ENCODE results near the gene ST8SIA1. TPM values are rescaled to one million over a fixed set of nuclear protein-coding genes. Genes with fewer than 3 reads are reported as not detected.

ST8SIA1 gene
- total and polyA plus RNA-seq, 4 donors = 16.4 to 41.9 (median 36.3) TPM

DNA sequence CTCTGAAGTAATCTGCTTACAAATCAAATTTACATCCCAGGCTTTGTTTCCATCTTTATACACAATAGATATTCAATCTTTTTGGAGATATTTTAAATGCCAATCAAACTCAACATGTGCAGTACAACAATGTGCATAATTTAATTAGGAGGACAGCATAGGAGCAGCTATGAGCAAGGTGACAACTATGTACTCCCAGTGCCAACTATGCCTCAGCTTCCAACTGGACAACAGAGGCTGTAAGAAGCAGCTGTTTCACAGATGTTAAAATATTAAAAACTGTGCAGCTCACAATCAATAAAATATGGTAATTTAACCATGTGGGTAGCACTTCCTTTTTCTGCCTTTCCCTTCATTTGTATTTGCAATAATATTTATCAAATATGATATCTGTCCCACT lies 99.9 kb downstream of the ST8SIA1 start:
- Histone ChIP-seq H3K27me3 (ENCODE audit: control insufficient read depth, insufficient read depth, low read length) (no peaks in the 10 kb centered on the region), H3K4me3 (ENCODE audit: low read depth, low read length) (no peak overlapping the region)
- no peak for DNase-seq (ENCODE audit: low read depth in 4 of 6, low spot score in 6 of 6)

DNA sequence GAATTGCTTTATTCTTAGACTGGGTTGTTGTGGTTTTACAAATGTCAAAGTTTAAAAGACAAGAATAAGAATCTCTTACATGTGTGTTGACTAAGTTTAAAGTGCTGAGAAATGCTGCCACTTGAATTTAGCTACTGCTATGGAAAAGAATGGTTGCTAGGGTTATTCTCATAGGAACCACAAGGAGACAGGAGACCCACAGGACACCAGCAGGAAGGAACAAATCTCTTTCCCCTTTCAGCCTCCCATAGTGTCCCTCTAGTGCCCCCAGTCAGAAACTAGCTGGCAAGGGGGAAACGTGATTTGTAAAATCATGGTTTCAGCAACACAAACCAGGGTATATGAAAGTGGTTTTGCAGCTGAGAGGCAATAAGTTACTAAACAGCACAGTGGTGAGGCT lies 102.7 kb downstream of the ST8SIA1 start:
- peak in 1 of 6 donors; percentile 46 for DNase-seq (ENCODE audit: low read depth in 4 of 6, low spot score in 6 of 6)
- Histone ChIP-seq H3K36me3 (ENCODE audit: control insufficient read depth, insufficient read depth, low read length) (no peaks in the 10 kb centered on the region), H3K9me3 (ENCODE audit: control insufficient read depth, insufficient read depth, low read length) (no peaks in the 10 kb centered on the region), H3K4me1 (ENCODE audit: control insufficient read depth, insufficient read depth, low read length) (no peaks in the 10 kb centered on the region), H3K4me3 (ENCODE audit: low read depth, low read length) (no peak overlapping the region), H3K27ac (ENCODE audit: low read depth, low read length) (no peak overlapping the region), H3K27me3 (ENCODE audit: control insufficient read depth, insufficient read depth, low read length) (no peaks in the 10 kb centered on the region)
- 20% methylated on average over 1 of the region's 1 CpG for WGBS (ENCODE audit: insufficient coverage)

More for the DNA sequence above, 99.9 kb downstream of the ST8SIA1 start:
- Histone ChIP-seq H3K36me3 (ENCODE audit: control insufficient read depth, insufficient read depth, low read length) (no peaks in the 10 kb centered on the region), H3K27ac (ENCODE audit: low read depth, low read length) (no peak overlapping the region), H3K9me3 (ENCODE audit: control insufficient read depth, insufficient read depth, low read length) (no peaks in the 10 kb centered on the region), H3K4me1 (ENCODE audit: control insufficient read depth, insufficient read depth, low read length) (no peaks in the 10 kb centered on the region)

DNA sequence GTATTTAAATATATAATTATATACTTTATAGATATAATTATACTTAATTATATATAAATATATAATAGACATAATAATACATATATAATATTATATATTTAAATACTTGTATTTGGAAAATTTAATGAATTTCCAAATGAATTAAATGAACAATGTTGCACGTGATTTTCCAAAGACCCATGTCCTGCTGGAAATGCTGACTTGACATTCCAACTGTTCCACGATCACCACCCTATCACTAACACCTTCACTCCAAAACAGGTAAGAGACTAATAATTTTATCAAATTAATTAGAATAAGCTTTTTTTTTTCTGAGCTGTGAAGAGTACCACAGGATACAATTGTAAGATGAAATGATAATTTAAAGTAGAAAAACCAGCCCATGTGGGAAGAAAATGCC lies 103.4 kb downstream of the ST8SIA1 start:
- no peak overlapping the region for H3K27ac ChIP-seq (ENCODE audit: low read depth, low read length)
- H3K9me3 ChIP-seq (ENCODE audit: control insufficient read depth, insufficient read depth, low read length) = no peaks in the 10 kb centered on the region
- no peaks in the 10 kb centered on the region for H3K4me1 ChIP-seq (ENCODE audit: control insufficient read depth, insufficient read depth, low read length)
- no CpG with 5 or more reads among the region's 2 CpGs for WGBS (ENCODE audit: insufficient coverage)
- H3K36me3 ChIP-seq (ENCODE audit: control insufficient read depth, insufficient read depth, low read length) = no peaks in the 10 kb centered on the region
- no peak for DNase-seq (ENCODE audit: low read depth in 4 of 6, low spot score in 6 of 6)
- H3K4me3 ChIP-seq (ENCODE audit: low read depth, low read length) = no peak overlapping the region
- no peaks in the 10 kb centered on the region for H3K27me3 ChIP-seq (ENCODE audit: control insufficient read depth, insufficient read depth, low read length)

DNA sequence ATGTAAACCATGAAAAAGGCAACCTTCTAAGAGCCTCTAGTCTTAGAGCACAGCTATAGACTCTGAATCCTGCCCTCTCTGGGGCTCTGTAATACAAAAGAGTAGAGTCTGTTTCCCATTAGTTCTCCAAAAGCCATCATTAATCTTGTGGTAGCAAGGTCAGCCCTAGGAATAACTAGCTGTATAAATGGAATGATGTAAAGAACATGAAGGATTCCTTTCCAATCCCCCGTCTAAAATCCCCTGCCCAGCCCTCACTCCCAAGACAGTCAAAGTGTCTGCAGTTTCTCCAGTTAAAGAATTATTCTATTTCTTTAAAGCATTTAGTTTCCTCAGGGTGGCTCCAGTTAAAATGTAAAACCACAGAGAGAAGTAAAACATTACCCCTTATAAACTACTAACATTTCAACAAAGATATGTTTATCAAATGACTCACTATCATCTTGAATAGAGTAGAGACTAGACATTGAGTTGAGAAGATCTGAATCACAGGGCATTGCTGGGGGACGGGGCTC lies 104.2 kb downstream of the ST8SIA1 start:
- no CpG with 5 or more reads among the region's 2 CpGs for WGBS (ENCODE audit: insufficient coverage)
- Histone ChIP-seq H3K9me3 (ENCODE audit: control insufficient read depth, insufficient read depth, low read length) (no peaks in the 10 kb centered on the region), H3K4me3 (ENCODE audit: low read depth, low read length) (no peak overlapping the region), H3K27ac (ENCODE audit: low read depth, low read length) (no peak overlapping the region), H3K4me1 (ENCODE audit: control insufficient read depth, insufficient read depth, low read length) (no peaks in the 10 kb centered on the region), H3K27me3 (ENCODE audit: control insufficient read depth, insufficient read depth, low read length) (no peaks in the 10 kb centered on the region), H3K36me3 (ENCODE audit: control insufficient read depth, insufficient read depth, low read length) (no peaks in the 10 kb centered on the region)
- no peak for DNase-seq (ENCODE audit: low read depth in 4 of 6, low spot score in 6 of 6)

DNA sequence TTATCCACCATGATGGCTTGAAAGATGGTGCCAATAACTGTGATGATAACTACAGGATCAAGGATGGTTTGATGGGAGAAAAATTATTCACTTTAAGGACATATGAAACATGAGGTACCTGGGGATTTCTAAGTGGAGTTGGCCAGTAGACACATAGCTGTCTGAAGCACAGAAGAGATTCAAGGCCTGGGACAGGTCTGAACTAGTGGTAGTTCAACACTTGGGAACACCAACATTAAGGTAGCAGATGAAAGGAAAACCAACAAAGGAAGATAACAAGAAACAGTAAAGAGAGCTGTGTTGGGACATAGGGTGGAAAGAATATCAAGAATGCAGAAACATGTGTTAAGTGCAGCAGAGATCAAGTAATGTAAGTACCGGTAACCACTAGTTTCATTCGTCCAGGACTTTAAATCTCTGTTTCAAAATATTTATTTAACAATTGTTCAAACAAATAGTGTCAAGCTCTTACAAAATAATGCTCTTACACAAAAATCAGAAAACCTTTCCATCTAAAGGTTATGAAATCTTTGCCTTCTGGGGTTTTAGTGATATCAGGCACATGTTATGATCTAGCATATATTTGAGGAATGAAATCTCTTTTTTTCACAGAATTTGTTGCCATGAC lies 104.7 kb downstream of the ST8SIA1 start:
- H3K4me3 ChIP-seq (ENCODE audit: low read depth, low read length) = no peak overlapping the region
- H3K27ac ChIP-seq (ENCODE audit: low read depth, low read length) = no peak overlapping the region
- no peaks in the 10 kb centered on the region for H3K9me3 ChIP-seq (ENCODE audit: control insufficient read depth, insufficient read depth, low read length)
- H3K36me3 ChIP-seq (ENCODE audit: control insufficient read depth, insufficient read depth, low read length) = no peaks in the 10 kb centered on the region
- no peaks in the 10 kb centered on the region for H3K27me3 ChIP-seq (ENCODE audit: control insufficient read depth, insufficient read depth, low read length)
- no peak for DNase-seq (ENCODE audit: low read depth in 4 of 6, low spot score in 6 of 6)
- no peaks in the 10 kb centered on the region for H3K4me1 ChIP-seq (ENCODE audit: control insufficient read depth, insufficient read depth, low read length)
- no CpG with 5 or more reads among the region's 2 CpGs for WGBS (ENCODE audit: insufficient coverage)

DNA sequence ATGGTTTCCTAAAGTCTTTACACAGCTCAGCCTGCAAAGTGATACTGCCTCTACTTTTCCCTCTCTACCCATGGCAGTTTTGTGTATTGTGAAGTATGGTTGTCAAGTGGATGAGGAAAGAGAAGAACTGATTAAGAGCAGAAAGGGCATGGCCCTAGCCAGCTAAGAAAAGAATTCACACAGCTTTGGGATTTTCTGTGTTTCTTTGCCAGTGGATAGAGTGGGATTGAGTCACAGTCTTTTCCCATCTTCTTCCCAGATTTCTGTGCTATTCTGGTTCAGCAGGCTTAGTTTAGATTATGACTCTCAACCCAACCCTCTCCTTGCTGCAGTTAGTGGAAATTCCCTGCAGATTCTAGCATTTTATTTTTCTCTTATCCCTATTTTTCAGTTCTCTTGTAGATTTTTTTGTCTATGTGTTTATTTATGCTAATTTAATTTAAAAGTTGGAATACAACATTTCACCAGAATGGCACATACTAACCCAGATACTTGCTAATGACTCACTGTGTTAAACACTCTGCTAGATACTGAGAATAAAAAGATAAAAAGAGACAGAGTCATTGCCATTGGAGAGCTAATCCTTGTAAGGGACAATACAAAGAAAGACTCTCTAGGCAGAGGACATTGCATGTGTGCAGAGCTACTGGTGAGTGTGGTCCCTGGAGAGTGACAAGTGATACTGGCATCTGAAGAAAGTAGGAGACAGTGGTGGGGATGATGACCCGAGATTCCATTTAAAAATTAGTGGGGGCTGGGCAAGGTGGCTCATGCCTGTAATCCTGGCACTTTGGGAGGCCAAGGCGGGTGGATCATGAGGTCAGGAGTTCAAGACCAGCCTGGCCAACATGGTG lies 106.3 kb downstream of the ST8SIA1 start:
- DNase-seq (ENCODE audit: low read depth in 4 of 6, low spot score in 6 of 6) = no peak
- 100% methylated on average over 2 of the region's 2 CpGs for WGBS (ENCODE audit: insufficient coverage)
- no peaks in the 10 kb centered on the region for H3K27me3 ChIP-seq (ENCODE audit: control insufficient read depth, insufficient read depth, low read length)
- no peaks in the 10 kb centered on the region for H3K9me3 ChIP-seq (ENCODE audit: control insufficient read depth, insufficient read depth, low read length)
- no peak overlapping the region for H3K4me3 ChIP-seq (ENCODE audit: low read depth, low read length)
- H3K36me3 ChIP-seq (ENCODE audit: control insufficient read depth, insufficient read depth, low read length) = no peaks in the 10 kb centered on the region
- no peak overlapping the region for H3K27ac ChIP-seq (ENCODE audit: low read depth, low read length)
- no peaks in the 10 kb centered on the region for H3K4me1 ChIP-seq (ENCODE audit: control insufficient read depth, insufficient read depth, low read length)

DNA sequence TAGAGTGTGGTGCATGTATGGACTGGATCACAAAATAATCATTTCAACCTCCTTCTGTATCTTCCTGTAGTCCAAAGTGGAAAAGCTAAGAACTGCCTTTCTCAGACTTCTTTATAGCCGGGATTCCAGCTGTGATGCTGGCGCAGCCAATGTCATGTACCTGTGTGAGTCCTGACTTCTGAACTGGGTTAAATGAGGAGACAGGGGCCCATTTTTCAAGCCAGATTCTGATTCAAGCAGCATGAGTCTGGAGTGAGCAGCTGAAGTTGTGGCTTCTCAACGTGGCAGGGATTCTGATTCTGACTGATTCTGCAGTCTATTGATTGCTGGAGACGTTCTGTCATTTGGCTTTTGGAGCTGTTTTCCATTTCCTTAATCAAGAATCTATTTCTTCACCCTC lies 111.2 kb downstream of the ST8SIA1 start:
- 52% methylated on average over 2 of the region's 4 CpGs for WGBS (ENCODE audit: insufficient coverage)
- no peaks in the 10 kb centered on the region for H3K4me1 ChIP-seq (ENCODE audit: control insufficient read depth, insufficient read depth, low read length)
- H3K36me3 ChIP-seq (ENCODE audit: control insufficient read depth, insufficient read depth, low read length) = no peaks in the 10 kb centered on the region
- no peaks in the 10 kb centered on the region for H3K27me3 ChIP-seq (ENCODE audit: control insufficient read depth, insufficient read depth, low read length)
- H3K9me3 ChIP-seq (ENCODE audit: control insufficient read depth, insufficient read depth, low read length) = no peaks in the 10 kb centered on the region
- DNase-seq (ENCODE audit: low read depth in 4 of 6, low spot score in 6 of 6) = peak in 3 of 6 donors; percentile 6 to 80 (median 25)
- no peak overlapping the region for H3K4me3 ChIP-seq (ENCODE audit: low read depth, low read length)
- peak overlapping the region; percentile 19 for H3K27ac ChIP-seq (ENCODE audit: low read depth, low read length)

DNA sequence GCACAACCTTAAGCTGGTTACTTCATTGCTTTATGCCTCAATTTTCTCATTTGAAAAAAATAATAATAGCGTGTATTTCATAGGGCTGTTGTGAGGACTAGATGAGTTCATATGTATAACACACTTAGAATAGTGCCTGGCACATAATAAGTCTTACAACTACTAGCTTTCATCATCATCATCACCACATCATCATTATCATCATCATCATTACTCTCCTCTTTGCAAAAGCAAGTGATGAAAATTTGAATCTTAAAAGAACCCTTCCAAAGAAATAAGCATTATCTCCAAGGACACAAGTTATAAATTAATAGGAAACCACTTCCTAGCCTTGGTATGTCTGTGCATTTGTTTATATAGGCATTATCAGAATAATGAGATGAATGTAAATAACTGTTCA lies 117.0 kb downstream of the ST8SIA1 start:
- no peak for DNase-seq (ENCODE audit: low read depth in 4 of 6, low spot score in 6 of 6)

DNA sequence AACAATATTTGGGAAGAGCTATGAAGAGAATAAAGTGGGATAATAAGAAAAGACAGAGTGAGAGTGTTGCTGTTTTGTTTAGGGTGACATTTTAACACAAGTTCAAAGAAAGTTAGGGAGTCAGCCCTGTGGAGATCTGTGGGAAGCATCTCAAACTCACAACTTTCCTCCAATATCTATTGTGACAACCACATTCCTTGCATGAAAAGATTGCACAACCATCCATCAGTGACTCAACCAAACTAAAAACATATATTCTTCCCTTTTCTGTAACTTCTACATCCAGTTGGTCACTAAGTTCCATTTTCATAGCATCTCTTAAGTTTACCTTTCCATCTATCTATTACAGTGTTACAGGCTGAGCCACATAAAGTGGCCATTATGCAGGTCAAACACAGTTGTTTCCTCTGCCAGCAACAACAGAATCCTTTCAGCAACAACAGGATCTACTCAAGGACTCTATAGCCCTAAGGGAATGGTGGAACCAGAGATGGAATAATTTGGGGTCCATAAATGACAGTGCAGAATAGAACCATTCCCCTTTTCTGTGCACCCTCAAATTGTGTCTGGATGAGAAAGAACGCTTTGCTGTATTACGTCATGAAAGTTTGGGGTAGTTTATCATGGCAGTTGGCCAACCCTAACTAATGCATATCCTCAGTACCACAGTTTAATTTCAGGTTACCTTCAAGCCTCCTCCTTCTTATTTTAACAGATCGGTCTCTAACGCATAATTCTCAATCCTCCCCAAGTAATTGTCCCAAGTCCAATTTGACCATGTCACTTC lies 118.8 kb downstream of the ST8SIA1 start:
- H3K36me3 ChIP-seq (ENCODE audit: control insufficient read depth, insufficient read depth, low read length) = no peaks in the 10 kb centered on the region
- no peak overlapping the region for H3K4me3 ChIP-seq (ENCODE audit: low read depth, low read length)
- no peaks in the 10 kb centered on the region for H3K27me3 ChIP-seq (ENCODE audit: control insufficient read depth, insufficient read depth, low read length)
- 100% methylated on average over 2 of the region's 4 CpGs for WGBS (ENCODE audit: insufficient coverage)
- no peak overlapping the region for H3K27ac ChIP-seq (ENCODE audit: low read depth, low read length)
- H3K4me1 ChIP-seq (ENCODE audit: control insufficient read depth, insufficient read depth, low read length) = no peaks in the 10 kb centered on the region
- no peak for DNase-seq (ENCODE audit: low read depth in 4 of 6, low spot score in 6 of 6)
- peaks cover 4% of the 10 kb centered on the region for H3K9me3 ChIP-seq (ENCODE audit: control insufficient read depth, insufficient read depth, low read length)

More for the DNA sequence above, 117.0 kb downstream of the ST8SIA1 start:
- H3K27ac ChIP-seq (ENCODE audit: low read depth, low read length) = no peak overlapping the region
- no peaks in the 10 kb centered on the region for H3K9me3 ChIP-seq (ENCODE audit: control insufficient read depth, insufficient read depth, low read length)
- no peak overlapping the region for H3K4me3 ChIP-seq (ENCODE audit: low read depth, low read length)
- no peaks in the 10 kb centered on the region for H3K4me1 ChIP-seq (ENCODE audit: control insufficient read depth, insufficient read depth, low read length)
- no peaks in the 10 kb centered on the region for H3K36me3 ChIP-seq (ENCODE audit: control insufficient read depth, insufficient read depth, low read length)
- WGBS (ENCODE audit: insufficient coverage) = no CpG with 5 or more reads among the region's 1 CpG
- H3K27me3 ChIP-seq (ENCODE audit: control insufficient read depth, insufficient read depth, low read length) = no peaks in the 10 kb centered on the region

All from spinal cord (tissue), 10 donors.